K562 (cell line): ENCODE data around the gene LMNA. TPM values are rescaled to one million over a fixed set of nuclear protein-coding genes. Genes with fewer than 3 reads are reported as not detected.
A peak's percentile ranks its signal among the peaks of the same experiment; 100 is the strongest.

Experiments
- BCL6 ChIP-seq: fragments of 250-450 bp; sonication (Bioruptor Pico); IDR thresholded peaks from 2 replicates; pipeline ENCODE4 v1.4.0; 2020
- BRF1 ChIP-seq: IDR thresholded peaks from 3 replicates; pipeline ENCODE4 v1.6.1; 2011; ENCODE audit warnings: borderline replicate concordance, mild to moderate bottlenecking; ENCODE audit not compliant: insufficient read length; ENCODE audit errors: extremely low read depth
- CC2D1A ChIP-seq: fragments of 450-650 bp; IDR thresholded peaks from 2 replicates; pipeline ENCODE4 v1.6.1; 2017; ENCODE audit warnings: mild to moderate bottlenecking
- FUS ChIP-seq: fragments of 200-400 bp; formaldehyde crosslinking; optimal IDR thresholded peaks from 2 replicates; pipeline ENCODE3; 2017; ENCODE audit warnings: low read depth, low read length
- HMBOX1 ChIP-seq: sonication (generic); IDR thresholded peaks from 2 replicates; pipeline ENCODE4 v1.6.1; 2016
- HMGN3 ChIP-seq: IDR thresholded peaks from 2 replicates; pipeline ENCODE4 v1.6.1; 2011; ENCODE audit warnings: borderline replicate concordance, low read depth, mild to moderate bottlenecking, mixed read lengths, low read length; ENCODE audit not compliant: insufficient read length; ENCODE audit errors: extremely low read depth
- HNRNPL ChIP-seq: fragments of 200-400 bp; formaldehyde crosslinking; IDR thresholded peaks from 2 replicates; pipeline ENCODE4 v1.6.1; 2017; ENCODE audit warnings: low read depth, mild to moderate bottlenecking, low read length
- NR1H2 ChIP-seq: sonication (generic); formaldehyde crosslinking; IDR thresholded peaks from 2 replicates; pipeline ENCODE4 v1.4.0; 2020; ENCODE audit warnings: mild to moderate bottlenecking, missing genetic modification reagents
- NR3C1 ChIP-seq: sonication (generic); formaldehyde crosslinking; IDR thresholded peaks from 2 replicates; pipeline ENCODE4 v1.8.1; 2022; ENCODE audit warnings: missing genetic modification reagents
- RFX5 ChIP-seq: IDR thresholded peaks from 2 replicates; pipeline ENCODE4 v1.6.1; 2011; ENCODE audit warnings: low read depth, mild to moderate bottlenecking, improper control_type of control experiment, low read length
- SRSF3 ChIP-seq: fragments of 200-400 bp; formaldehyde crosslinking; IDR thresholded peaks from 2 replicates; pipeline ENCODE4 v1.6.1; 2016; ENCODE audit warnings: mild to moderate bottlenecking, low read length, moderate library complexity; ENCODE audit not compliant: insufficient read depth
- TCF3 ChIP-seq: sonication (generic); formaldehyde crosslinking; IDR thresholded peaks from 2 replicates; pipeline ENCODE4 v1.4.0; 2020; ENCODE audit warnings: mild to moderate bottlenecking, missing genetic modification reagents
- TSC22D4 ChIP-seq: fragments of 450-650 bp; IDR thresholded peaks from 2 replicates; pipeline ENCODE4 v1.6.1; 2016; ENCODE audit warnings: missing genetic modification characterization, missing biosample characterization, control low read depth
- ZMIZ1 ChIP-seq, 2 experiments: fragments of 150-350 bp in 1 of 2; IDR thresholded peaks; 2 replicates each; pipeline ENCODE4 v1.6.1; 2012 to 2016; ENCODE audit warnings: low read depth in 2 of 2, low read length in 2 of 2, mild to moderate bottlenecking in 1 of 2, moderate library complexity in 1 of 2
- ZNF12 ChIP-seq: sonication (generic); formaldehyde crosslinking; IDR thresholded peaks from 2 replicates; pipeline ENCODE4 v1.4.0; 2020; ENCODE audit warnings: mild to moderate bottlenecking, missing genetic modification reagents
- ZNF121 ChIP-seq: sonication (generic); formaldehyde crosslinking; conservative IDR thresholded peaks from 2 replicates; pipeline ENCODE4 v1.8.0; 2022; ENCODE audit warnings: missing genetic modification reagents
- ZNF212 ChIP-seq: fragments of 450-650 bp; formaldehyde crosslinking; IDR thresholded peaks from 2 replicates; pipeline ENCODE4 v1.4.0; 2020; ENCODE audit warnings: mild to moderate bottlenecking
- ZNF232 ChIP-seq: sonication (generic); formaldehyde crosslinking; IDR thresholded peaks from 2 replicates; pipeline ENCODE4 v1.8.0; 2022; ENCODE audit warnings: mild to moderate bottlenecking, missing genetic modification reagents
- ZNF324 ChIP-seq: fragments of 250-450 bp; sonication (Bioruptor Pico); IDR thresholded peaks from 2 replicates; pipeline ENCODE4 v1.4.0; 2020; ENCODE audit warnings: mild to moderate bottlenecking
- ZNF41 ChIP-seq: fragments of 250-450 bp; sonication (Bioruptor Pico); conservative IDR thresholded peaks from 2 replicates; pipeline ENCODE4 v1.4.0; 2020; ENCODE audit warnings: mild to moderate bottlenecking
- ZNF717 ChIP-seq: fragments of 250-450 bp; sonication (Bioruptor Pico); IDR thresholded peaks from 2 replicates; pipeline ENCODE4 v1.5.0; 2021
- polyA plus RNA-seq, 8 experiments: library from polyadenylated mRNA; depleted of rRNA in 4 of 8; stranded (reverse) in 5 of 8; unstranded in 3 of 8; fragments of >200 nt; fragmentation: Nextera tagmentation in 2 of 8; fragmentation: Illumina TruSeq in 1 of 8; extraction: Ambion mirVana in 2 of 8; extraction: Trizol in 1 of 8; gene quantifications; 2 replicates each; pipeline versions ENCODE4 v1.2.1 to v1.2.3, GENCODE V29; 2011 to 2014; ENCODE audit warnings: inconsistent platforms in 1 of 8, missing spikeins in 1 of 8
- total RNA-seq, 7 experiments: library from RNA; depleted of rRNA in 6 of 7; stranded (reverse); fragments of >200 nt in 6 of 7; fragmentation: Illumina TruSeq in 2 of 7; extraction: Trizol in 2 of 7; gene quantifications; 2 replicates each; pipeline versions ENCODE4 v1.2.1 to v1.2.3, GENCODE V29; 2011 to 2021; ENCODE audit warnings: low replicate concordance in 1 of 7
- TF ChIP-seq, protein P1 (sequence below): fragments of 450-650 bp; IDR thresholded peaks from 2 replicates; pipeline ENCODE4 v1.6.1; 2016; ENCODE audit warnings: missing biosample characterization, missing genetic modification characterization
- TF ChIP-seq, protein P2 (sequence below): fragments of 450-650 bp; formaldehyde crosslinking; IDR thresholded peaks from 2 replicates; pipeline ENCODE4 v1.4.0; 2020; ENCODE audit warnings: mild to moderate bottlenecking, mixed read lengths

LMNA gene
- total and polyA plus RNA-seq, 9 of the 15 experiments (the other 6 are each of a cell fraction or from before 2014, with no cell fraction given), result 1.00 to 347 (median 88.2) TPM

- TF ChIP-seq, protein P1, sequence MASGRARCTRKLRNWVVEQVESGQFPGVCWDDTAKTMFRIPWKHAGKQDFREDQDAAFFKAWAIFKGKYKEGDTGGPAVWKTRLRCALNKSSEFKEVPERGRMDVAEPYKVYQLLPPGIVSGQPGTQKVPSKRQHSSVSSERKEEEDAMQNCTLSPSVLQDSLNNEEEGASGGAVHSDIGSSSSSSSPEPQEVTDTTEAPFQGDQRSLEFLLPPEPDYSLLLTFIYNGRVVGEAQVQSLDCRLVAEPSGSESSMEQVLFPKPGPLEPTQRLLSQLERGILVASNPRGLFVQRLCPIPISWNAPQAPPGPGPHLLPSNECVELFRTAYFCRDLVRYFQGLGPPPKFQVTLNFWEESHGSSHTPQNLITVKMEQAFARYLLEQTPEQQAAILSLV (tag), result no peak
- TF ChIP-seq ZNF232 (CRISPR knock-in tag) (no peak), HMBOX1 (no peak), ZNF12 (CRISPR knock-in tag) (0 out of 2 replicates have a peak, but pooled peaks have one; percentile 50), ZNF717 (CRISPR knock-in tag) (no peak), ZNF121 (no peak), ZMIZ1 (IDR thresholded peaks at IDR 0.05; ENCODE audit: low read depth in 2 of 2, low read length in 2 of 2) (peak in 1 of 2 experiments; percentile 25; a peak in 1 of 4 replicates), BCL6 (no peak), NR1H2 (CRISPR knock-in tag) (no peak), RFX5 (no peak), CC2D1A (no peak), ZNF324 (CRISPR knock-in tag) (no peak), TSC22D4 (no peak), HNRNPL (peak; percentile 57; the same call in 1 of the 2 replicates), ZNF41 (CRISPR knock-in tag) (no peak), ZNF212 (CRISPR knock-in tag) (no peak), TCF3 (CRISPR knock-in tag) (no peak; the same call in none of the 2 replicates), HMGN3 (no peak), NR3C1 (0 out of 2 replicates have a peak, but pooled peaks have one; percentile 12), FUS (no peak), SRSF3 (no peak), BRF1 (no peak)
- TF ChIP-seq, protein P2, sequence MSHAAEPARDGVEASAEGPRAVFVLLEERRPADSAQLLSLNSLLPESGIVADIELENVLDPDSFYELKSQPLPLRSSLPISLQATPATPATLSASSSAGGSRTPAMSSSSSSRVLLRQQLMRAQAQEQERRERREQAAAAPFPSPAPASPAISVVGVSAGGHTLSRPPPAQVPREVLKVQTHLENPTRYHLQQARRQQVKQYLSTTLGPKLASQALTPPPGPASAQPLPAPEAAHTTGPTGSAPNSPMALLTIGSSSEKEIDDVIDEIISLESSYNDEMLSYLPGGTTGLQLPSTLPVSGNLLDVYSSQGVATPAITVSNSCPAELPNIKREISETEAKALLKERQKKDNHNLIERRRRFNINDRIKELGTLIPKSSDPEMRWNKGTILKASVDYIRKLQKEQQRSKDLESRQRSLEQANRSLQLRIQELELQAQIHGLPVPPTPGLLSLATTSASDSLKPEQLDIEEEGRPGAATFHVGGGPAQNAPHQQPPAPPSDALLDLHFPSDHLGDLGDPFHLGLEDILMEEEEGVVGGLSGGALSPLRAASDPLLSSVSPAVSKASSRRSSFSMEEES (CRISPR knock-in tag), result no peak
Measured at GRCh38 chr1:156114919-156115513, 505 bp downstream of the LMNA start (continued).
